Activated CD4-positive, alpha-beta T cell treated with anti-CD3 and anti-CD28 coated beads for 36 hours (primary cell): ENCODE data around the gene SHLD1. TPM values are rescaled to one million over a fixed set of nuclear protein-coding genes. Genes with fewer than 3 reads are reported as not detected.
A peak's percentile ranks its signal among the peaks of the same experiment; 100 is the strongest.
"Not testable (repeated sequence)": the region's sequence is repeated elsewhere in the genome, so short reads cannot be mapped to it uniquely, and the experiment has no call there.

Experiments
- ATAC-seq: fragments of 200-7000 bp; cut with Tn5 transposase; one replicate; pipeline ENCODE4 v1.10.0; 2021; ENCODE audit warnings: mild to moderate bottlenecking, moderate library complexity
- CTCF ChIA-PET: fragments of 350-600 bp; sonication (Branson Sonifier 250); formaldehyde crosslinking; loops from one replicate; lab custom pipeline; 2021; ENCODE audit warnings: antibody characterized with exemption; lab: Charles Lee
- POLR2A ChIA-PET: fragments of 350-600 bp; sonication (Branson Sonifier 250); formaldehyde crosslinking; loops from one replicate; lab custom pipeline; 2021; ENCODE audit warnings: antibody characterized with exemption, inconsistent platforms; lab: Charles Lee
- DNase-seq: peaks from one replicate; pipeline ENCODE4 v3.0.0-alpha.2; 2020
- H3K27ac Mint-ChIP-seq: one replicate; pipeline ENCODE4 v1.8.0; 2021; ENCODE audit warnings: mixed read lengths
- H3K27me3 Mint-ChIP-seq: one replicate; pipeline ENCODE4 v1.8.0; 2021; ENCODE audit warnings: mixed read lengths
- H3K36me3 Mint-ChIP-seq: one replicate; pipeline ENCODE4 v1.8.0; 2021; ENCODE audit warnings: low read depth, mixed read lengths
- H3K4me1 Mint-ChIP-seq: one replicate; pipeline ENCODE4 v1.8.0; 2021; ENCODE audit warnings: mixed read lengths
- H3K4me3 Mint-ChIP-seq: one replicate; pipeline ENCODE4 v1.8.0; 2021; ENCODE audit warnings: mild to moderate bottlenecking, moderate library complexity, mixed read lengths
- H3K9me3 Mint-ChIP-seq: one replicate; pipeline ENCODE4 v1.8.0; 2021; ENCODE audit warnings: low read depth, mixed read lengths
- intact Hi-C, 2 experiments: fragments of 100-400 bp; cut with DNase I in 1 of 2; cut with micrococcal nuclease in 1 of 2; formaldehyde crosslinking; loops; one replicate each; pipeline versions ENCODE4 v1.14.2 to v1.15.1; 2022 to 2024; cut with DNase I, micrococcal nuclease
- total RNA-seq, 2 experiments: library from RNA; stranded (reverse); gene quantifications; one replicate each; pipeline ENCODE4 v1.2.3, GENCODE V29; 2021

The SHLD1 gene
- total RNA-seq, 2 experiments from 2014 or later = 10.4 to 10.5 TPM

DNA sequence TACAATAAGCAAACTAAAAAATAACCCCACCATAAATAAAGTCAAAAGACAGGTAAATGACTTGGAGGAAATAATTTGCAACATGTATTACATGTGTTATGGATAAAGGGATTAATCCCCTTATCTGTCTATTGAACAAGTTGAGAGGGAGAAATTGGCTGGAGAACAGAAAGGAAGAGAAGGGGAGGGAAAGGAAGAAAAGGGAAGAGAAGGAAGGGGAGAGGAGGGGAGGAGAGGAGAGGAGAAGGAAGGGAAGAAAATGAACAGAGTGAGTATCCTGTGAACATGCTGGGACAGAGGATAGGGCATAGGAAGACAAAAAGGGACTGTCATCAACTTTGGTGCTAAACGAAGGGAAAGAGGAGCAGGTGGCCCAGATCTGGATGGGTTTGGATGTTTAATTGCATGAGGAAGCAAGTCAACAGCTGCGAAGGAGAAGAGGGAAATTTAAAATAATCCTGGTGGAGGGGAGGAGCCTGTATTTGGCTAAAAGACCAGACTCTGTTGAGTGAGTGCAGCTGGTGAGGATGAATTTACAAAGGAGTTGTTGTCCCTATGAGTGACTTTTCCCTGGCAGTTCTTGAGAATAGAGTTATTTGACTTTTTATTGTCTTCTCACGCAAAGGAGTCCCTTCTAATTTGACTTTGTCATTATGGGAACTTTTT, 14.2 kb upstream of the SHLD1 start:
- Mint-ChIP-seq H3K27ac (peak overlapping the region; percentile 70), H3K9me3 (no peaks in the 10 kb centered on the region), H3K36me3 (no peaks in the 10 kb centered on the region), H3K4me3 (no peak overlapping the region), H3K4me1 (peaks cover 30% of the 10 kb centered on the region), H3K27me3 (no peaks in the 10 kb centered on the region)
- CTCF ChIA-PET = interaction anchor here (0.6 kb wide), 1 partner anchor 12 kb away, joined by 3 read pairs; no protein-coding TSS in a partner anchor
- DNase-seq (no peak), ATAC-seq (no peak)
- intact Hi-C loops = no loop called here
- POLR2A ChIA-PET = no interaction called here

DNA sequence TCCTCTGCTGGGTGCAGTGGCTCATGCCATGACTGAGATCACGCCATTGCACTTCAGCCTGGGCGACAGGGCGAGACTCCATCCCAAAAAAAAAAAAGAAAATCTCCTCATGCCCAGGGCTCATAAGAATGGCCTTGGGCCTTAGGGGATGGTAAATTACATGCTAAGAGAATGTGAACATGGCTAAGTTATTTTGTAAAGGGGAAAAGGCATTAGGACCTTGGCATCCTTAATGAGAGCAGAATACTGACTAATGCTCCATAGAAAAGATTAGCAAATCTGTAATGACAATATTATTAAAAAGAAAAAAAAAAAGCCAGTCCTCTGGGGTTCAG, 12.6 kb upstream of the SHLD1 start:
- peaks cover 30% of the 10 kb centered on the region for H3K4me1 Mint-ChIP-seq
- ATAC-seq (no peak), DNase-seq (no peak)
- POLR2A ChIA-PET = no interaction called here
- CTCF ChIA-PET = interaction anchor here (0.6 to 0.8 kb wide), 2 partner anchors 13 to 17 kb away, joined by 4 read pairs; no protein-coding TSS in a partner anchor
- no peaks in the 10 kb centered on the region for H3K27me3 Mint-ChIP-seq
- intact Hi-C loops = loop anchor here in 1 of 2 experiments (1.0 kb wide), 1 partner anchor 63 kb away; no protein-coding TSS in a partner anchor
- no peaks in the 10 kb centered on the region for H3K9me3 Mint-ChIP-seq
- H3K27ac Mint-ChIP-seq = peak overlapping the region; percentile 82
- H3K4me3 Mint-ChIP-seq = peak overlapping the region; percentile 13
- no peaks in the 10 kb centered on the region for H3K36me3 Mint-ChIP-seq

DNA sequence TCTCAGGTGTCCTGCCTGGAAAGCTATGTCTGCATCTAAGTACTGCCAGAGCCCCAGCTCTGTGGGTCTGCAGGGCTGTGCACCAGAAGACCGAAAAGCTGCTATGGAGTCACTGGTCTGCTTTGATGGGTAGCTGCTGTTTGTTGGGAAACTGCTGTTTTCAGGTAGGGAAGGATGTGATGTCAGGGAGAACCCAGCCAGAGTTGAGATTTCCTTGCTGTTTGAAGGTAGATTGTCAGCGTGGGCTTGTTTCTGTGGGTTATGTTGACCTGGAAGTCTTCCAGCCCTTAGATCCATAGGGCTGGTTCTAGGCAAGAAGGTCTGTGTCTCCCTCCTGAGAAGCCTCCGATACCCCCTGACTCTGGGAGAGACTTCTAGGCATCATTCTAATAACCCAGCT, 12.2 kb upstream of the SHLD1 start:
- ATAC-seq (peak; percentile 21), DNase-seq (no peak)
- ChIA-PET POLR2A (no interaction called here), CTCF (interaction anchor here (0.6 to 0.8 kb wide), 2 partner anchors 13 to 18 kb away, joined by 4 read pairs; no protein-coding TSS in a partner anchor)
- peak overlapping the region; percentile 75 for H3K27ac Mint-ChIP-seq
- H3K9me3 Mint-ChIP-seq = no peaks in the 10 kb centered on the region
- H3K4me3 Mint-ChIP-seq = no peak overlapping the region
- peaks cover 30% of the 10 kb centered on the region for H3K4me1 Mint-ChIP-seq
- no peaks in the 10 kb centered on the region for H3K27me3 Mint-ChIP-seq
- no peaks in the 10 kb centered on the region for H3K36me3 Mint-ChIP-seq
- intact Hi-C loops = loop anchor here in 1 of 2 experiments (1.0 kb wide), 1 partner anchor 64 kb away; no protein-coding TSS in a partner anchor

DNA sequence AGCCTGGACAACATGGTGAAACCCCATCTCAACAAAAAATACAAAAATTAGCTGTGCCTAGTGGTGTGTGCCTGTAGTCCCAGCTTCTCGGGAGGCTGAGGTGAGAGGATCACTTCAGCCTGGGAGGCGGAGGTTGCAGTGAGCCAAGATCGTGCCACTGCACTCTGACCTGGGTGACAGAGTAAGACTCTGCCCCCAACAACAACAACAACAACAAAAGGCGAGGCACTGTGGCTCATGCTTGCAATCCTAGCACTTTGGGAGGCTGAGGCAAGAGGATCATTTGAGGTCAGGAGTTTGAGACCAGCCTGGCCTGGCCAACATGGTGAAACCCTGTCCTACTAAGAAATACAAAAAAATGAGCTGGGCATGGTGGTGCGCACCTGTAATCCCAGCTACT, 9.6 kb upstream of the SHLD1 start:
- H3K36me3 Mint-ChIP-seq, H3K9me3 Mint-ChIP-seq, H3K27ac Mint-ChIP-seq, CTCF ChIA-PET, H3K27me3 Mint-ChIP-seq, intact Hi-C loops, DNase-seq, ATAC-seq, H3K4me3 Mint-ChIP-seq, POLR2A ChIA-PET: not testable (repeated sequence)
- H3K4me1 Mint-ChIP-seq = peaks cover 30% of the 10 kb centered on the region

DNA sequence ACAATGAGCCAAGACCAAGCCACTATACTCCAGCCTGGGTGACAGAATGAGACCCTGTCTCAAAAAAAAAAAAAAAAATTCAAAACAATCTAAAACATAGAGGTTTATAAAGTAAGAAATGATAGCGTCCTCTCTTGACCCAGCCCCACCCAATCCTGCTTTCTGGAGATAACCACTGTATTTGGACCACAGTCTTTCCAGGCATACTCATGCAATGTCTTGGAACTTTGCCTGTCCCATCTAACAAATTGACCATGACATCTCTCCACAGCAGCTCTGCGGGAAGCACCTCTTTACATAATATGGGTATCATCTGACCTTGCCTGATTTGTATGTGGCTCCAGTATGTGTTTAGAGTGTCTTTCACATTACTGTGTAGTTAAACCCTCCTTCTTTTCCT, 9.1 kb upstream of the SHLD1 start:
- H3K27me3 Mint-ChIP-seq = no peaks in the 10 kb centered on the region

DNA sequence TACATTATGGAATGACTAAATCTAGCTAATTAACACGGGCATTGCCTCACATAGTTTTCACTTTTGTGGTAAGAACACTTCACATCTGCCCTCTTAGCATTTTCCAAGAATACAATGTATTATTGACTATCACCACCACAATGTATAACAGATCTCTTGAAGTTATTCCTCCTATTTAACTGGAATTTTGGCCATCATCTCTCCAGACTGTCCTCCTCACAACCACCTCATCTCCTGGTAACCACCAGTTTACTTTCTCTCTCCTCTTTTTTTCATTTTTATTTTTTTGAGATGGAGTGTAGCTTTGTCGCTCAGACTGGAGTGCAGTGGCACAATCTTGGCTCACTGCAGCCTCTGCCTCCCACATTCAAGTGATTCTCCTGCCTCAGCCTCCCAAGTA, 8.2 kb upstream of the SHLD1 start:
- Mint-ChIP-seq H3K9me3 (no peaks in the 10 kb centered on the region), H3K36me3 (no peaks in the 10 kb centered on the region), H3K4me1 (peaks cover 17% of the 10 kb centered on the region), H3K4me3 (no peak overlapping the region), H3K27ac (no peak overlapping the region), H3K27me3 (no peaks in the 10 kb centered on the region)
- POLR2A ChIA-PET = no interaction called here
- DNase-seq (no peak), ATAC-seq (no peak)
- CTCF ChIA-PET = interaction anchor here (0.6 kb wide), 1 partner anchor 20 kb away, joined by 3 read pairs; no protein-coding TSS in a partner anchor
- intact Hi-C loops = no loop called here

More for the DNA sequence above, 9.1 kb upstream of the SHLD1 start:
- no peak overlapping the region for H3K27ac Mint-ChIP-seq
- ATAC-seq = no peak
- H3K9me3 Mint-ChIP-seq = no peaks in the 10 kb centered on the region
- H3K36me3 Mint-ChIP-seq = no peaks in the 10 kb centered on the region
- H3K4me1 Mint-ChIP-seq = peaks cover 26% of the 10 kb centered on the region
- DNase-seq = no peak
- POLR2A ChIA-PET = no interaction called here
- H3K4me3 Mint-ChIP-seq = no peak overlapping the region
- CTCF ChIA-PET = no interaction called here
- intact Hi-C loops = no loop called here

DNA sequence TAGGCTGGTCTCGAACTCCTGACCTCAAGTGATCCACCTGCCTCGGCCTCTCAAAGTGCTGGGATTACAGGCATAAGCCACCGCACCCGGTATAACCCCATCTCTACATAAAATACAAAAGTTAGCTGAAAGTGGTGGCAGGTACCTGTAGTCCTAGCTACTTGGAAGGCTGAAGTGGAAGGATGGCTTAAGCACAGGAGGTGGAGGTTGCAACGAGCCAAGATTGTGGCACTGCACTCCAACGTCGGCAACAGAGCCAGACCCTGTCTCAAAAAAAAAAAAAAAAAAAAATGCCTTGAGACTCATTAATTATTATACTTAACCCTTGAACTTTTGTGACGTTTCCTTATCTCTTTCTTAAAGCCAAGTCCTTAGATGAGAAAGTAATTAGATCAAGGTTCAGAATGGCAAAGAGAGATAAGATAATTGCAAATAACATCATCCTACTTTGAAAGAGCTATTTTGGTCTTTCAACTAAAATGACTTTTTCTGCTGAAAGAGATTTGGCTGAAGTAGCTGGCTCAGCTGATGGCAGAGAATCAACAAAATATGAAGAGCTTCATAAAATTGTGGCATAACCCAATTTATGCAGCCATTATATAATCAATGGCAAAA, 4.7 kb upstream of the SHLD1 start:
- no peak overlapping the region for H3K4me3 Mint-ChIP-seq
- H3K36me3 Mint-ChIP-seq = peaks cover 5% of the 10 kb centered on the region
- DNase-seq (no peak), ATAC-seq (no peak)
- ChIA-PET CTCF (interaction anchor here (0.6 kb wide), 1 partner anchor 424 kb away, joined by 4 read pairs; no protein-coding TSS in a partner anchor), POLR2A (no interaction called here)
- intact Hi-C loops = no loop called here
- no peaks in the 10 kb centered on the region for H3K9me3 Mint-ChIP-seq
- no peak overlapping the region for H3K27ac Mint-ChIP-seq
- peaks cover 3% of the 10 kb centered on the region for H3K4me1 Mint-ChIP-seq
- H3K27me3 Mint-ChIP-seq = no peaks in the 10 kb centered on the region

DNA sequence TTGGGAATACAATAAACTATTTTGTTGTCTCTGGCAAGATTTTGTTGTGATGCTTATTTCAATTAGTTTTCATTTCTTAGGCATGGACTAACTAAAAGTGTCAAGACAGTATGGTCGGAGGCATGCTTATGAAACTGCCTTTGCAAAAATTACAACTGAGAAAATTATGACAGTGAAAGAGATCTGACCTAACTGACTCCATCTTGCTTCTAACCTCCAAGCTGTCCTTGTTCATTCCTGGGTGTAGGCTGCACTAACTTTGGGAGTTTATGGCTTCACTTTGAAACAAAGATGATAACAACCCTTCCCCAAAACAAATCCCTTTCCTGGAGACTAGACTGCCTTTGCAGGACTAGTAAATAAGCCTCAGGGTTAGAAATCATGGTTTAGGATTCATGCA, 4.1 kb upstream of the SHLD1 start:
- ATAC-seq (no peak), DNase-seq (no peak)
- Mint-ChIP-seq H3K4me3 (no peak overlapping the region), H3K27ac (no peak overlapping the region), H3K36me3 (peaks cover 5% of the 10 kb centered on the region), H3K9me3 (no peaks in the 10 kb centered on the region), H3K4me1 (peaks cover 4% of the 10 kb centered on the region), H3K27me3 (no peaks in the 10 kb centered on the region)
- POLR2A ChIA-PET = no interaction called here
- CTCF ChIA-PET = interaction anchor here (0.6 kb wide), 1 partner anchor 424 kb away, joined by 4 read pairs; no protein-coding TSS in a partner anchor
- intact Hi-C loops = no loop called here

DNA sequence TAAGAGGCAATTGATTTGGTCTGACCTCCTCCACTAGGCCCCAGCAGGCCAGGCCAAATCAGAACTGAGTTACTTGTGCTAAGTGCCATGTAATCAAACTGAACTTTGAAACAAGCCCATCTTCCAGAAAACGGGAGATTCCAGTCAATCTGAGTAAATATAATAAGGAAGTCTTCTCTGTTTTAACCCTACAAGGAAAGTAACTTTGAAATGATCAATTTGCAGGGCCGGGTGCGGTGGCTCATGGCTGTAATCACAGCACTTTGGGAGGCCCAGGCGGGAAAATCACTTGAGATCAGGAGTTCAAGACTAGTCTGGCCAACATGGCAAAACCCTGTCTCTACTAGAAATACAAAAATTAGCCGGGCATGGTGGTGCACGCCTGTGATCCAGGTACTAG, 2.0 kb upstream of the SHLD1 start:
- Mint-ChIP-seq H3K4me3 (no peak overlapping the region), H3K36me3 (peaks cover 5% of the 10 kb centered on the region), H3K9me3 (no peaks in the 10 kb centered on the region), H3K27ac (no peak overlapping the region), H3K27me3 (no peaks in the 10 kb centered on the region), H3K4me1 (peaks cover 14% of the 10 kb centered on the region)
- DNase-seq (no peak), ATAC-seq (no peak)
- intact Hi-C loops = no loop called here
- POLR2A ChIA-PET = interaction anchor here (0.6 kb wide), 1 partner anchor 26 kb away, joined by 3 read pairs; no protein-coding TSS in a partner anchor
- CTCF ChIA-PET = no interaction called here

DNA sequence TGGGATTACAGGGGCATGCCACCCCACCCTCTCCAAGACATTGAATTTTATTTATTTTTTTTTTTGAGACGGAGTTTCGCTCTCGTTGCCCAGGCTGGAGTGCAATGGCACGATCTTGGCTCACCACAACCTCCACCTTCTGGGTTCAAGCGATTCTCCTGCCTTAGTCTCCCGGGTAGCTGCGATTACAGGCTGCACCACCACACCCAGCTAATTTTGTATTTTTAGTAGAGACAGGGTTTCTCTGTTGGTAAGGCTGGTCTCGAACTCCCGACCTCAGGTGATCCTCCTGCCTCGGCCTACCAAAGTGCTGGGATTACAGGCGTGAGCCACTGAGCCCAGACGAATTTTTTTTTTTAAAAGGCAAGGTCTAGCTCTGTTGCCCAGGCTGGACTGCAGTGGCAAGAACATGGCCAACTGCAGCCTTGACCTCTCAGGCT, 669 bp upstream of the SHLD1 start:
- Mint-ChIP-seq H3K4me1 (peaks cover 19% of the 10 kb centered on the region), H3K4me3 (peak overlapping the region; percentile 86)
- intact Hi-C loops, POLR2A ChIA-PET, H3K27me3 Mint-ChIP-seq, CTCF ChIA-PET, H3K9me3 Mint-ChIP-seq, DNase-seq, H3K36me3 Mint-ChIP-seq, H3K27ac Mint-ChIP-seq, ATAC-seq: not testable (repeated sequence)

DNA sequence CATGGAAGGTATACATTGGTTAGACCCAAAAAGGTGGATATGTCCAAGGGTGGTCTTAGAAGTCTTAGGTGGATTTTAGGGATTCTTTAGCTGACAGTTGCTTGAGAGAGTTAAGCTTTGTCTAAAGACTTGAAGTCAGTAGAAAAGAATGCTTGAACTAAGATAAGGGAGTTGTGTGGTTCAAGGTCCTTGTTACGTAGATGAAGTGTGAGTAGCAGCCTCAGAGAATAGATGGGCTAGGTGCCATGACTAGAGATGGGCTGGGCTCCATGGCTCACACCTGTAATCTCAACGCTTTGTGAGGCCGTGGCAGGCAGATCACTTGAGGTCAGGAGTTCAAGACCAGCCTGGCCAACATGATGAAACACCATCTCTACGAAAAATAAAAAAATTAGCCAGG, 1.7 kb downstream of the SHLD1 start:
- Mint-ChIP-seq H3K4me1 (peaks cover 22% of the 10 kb centered on the region), H3K27me3 (no peaks in the 10 kb centered on the region), H3K36me3 (peaks cover 8% of the 10 kb centered on the region), H3K4me3 (peak overlapping the region; percentile 86), H3K27ac (peak overlapping the region; percentile 42), H3K9me3 (no peaks in the 10 kb centered on the region)
- ATAC-seq = no peak
- DNase-seq = no peak
- CTCF ChIA-PET = interaction anchor here (1.8 kb wide), 1 partner anchor 30 kb away, joined by 5 read pairs; no protein-coding TSS in a partner anchor
- intact Hi-C loops = loop anchor here (5.0 to 10.0 kb wide), 2 partner anchors 35 to 627 kb away; partner anchors contain the start of gene CDS2 (in 1 of the 2)
- POLR2A ChIA-PET = no interaction called here
